GM08714 (cell line): ENCODE measurements around the gene CCDC38.
"Not testable (repeated sequence)": the region's sequence is repeated elsewhere in the genome, so short reads cannot be mapped to it uniquely, and the experiment has no call there.

Source experiments
- H3K4me3 ChIP-seq: fragments of 200-500 bp; sonication (Bioruptor generic); 2 replicates; pipeline ENCODE4 v1.5.1; 2014; ENCODE audit warnings: mild to moderate bottlenecking, low read length, inconsistent platforms
- ZNF274 ChIP-seq: IDR thresholded peaks from 2 replicates; pipeline ENCODE4 v1.6.1; 2012; ENCODE audit warnings: mild to moderate bottlenecking, low read depth, low read length

The CCDC38 gene

GRCh38 chr12:95851606-95852005, 90.8 kb downstream of the CCDC38 start:
- TF ChIP-seq ZNF274 = no peak
- H3K4me3 ChIP-seq = no peak overlapping the region

- H3K4me3 ChIP-seq = no peak overlapping the region
- no peak for TF ChIP-seq ZNF274
Observed at GRCh38 chr12:95848575-95849388, 93.6 kb downstream of the CCDC38 start.

- H3K4me3 ChIP-seq = not testable (repeated sequence)
Observed at GRCh38 chr12:95842426-95842825, 100.0 kb downstream of the CCDC38 start.

DNA sequence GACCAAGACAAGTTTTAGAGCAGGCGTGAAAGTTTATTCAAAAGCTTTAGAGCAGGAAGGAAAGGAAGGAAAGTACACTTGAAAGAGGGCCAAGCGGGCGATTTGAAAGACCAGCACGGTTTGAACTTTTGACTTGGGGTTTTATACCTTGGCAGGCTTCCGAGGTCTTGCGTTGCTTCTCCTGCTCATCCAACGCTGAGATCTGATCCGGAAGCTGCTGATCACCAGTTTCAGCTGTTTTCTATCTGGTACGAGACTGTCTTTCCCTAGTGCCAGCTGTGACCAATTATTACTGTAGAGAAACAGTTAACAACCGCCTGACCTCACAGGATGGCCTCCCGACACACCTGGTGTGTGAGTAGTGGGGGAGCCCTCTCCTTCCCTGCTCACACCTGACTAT, 104.3 kb downstream of the CCDC38 start:
- no peak for TF ChIP-seq ZNF274
- no peak overlapping the region for H3K4me3 ChIP-seq

- no peak overlapping the region for H3K4me3 ChIP-seq
- no peak for TF ChIP-seq ZNF274
Observed at GRCh38 chr12:95837240-95838038, 105.0 kb downstream of the CCDC38 start.

GRCh38 chr12:95836630-95837239, 105.7 kb downstream of the CCDC38 start:
- no peak for TF ChIP-seq ZNF274

GRCh38 chr12:95836185-95836609, 106.2 kb downstream of the CCDC38 start:
- TF ChIP-seq ZNF274 = no peak
- no peak overlapping the region for H3K4me3 ChIP-seq

More at GRCh38 chr12:95836630-95837239, 105.7 kb downstream of the CCDC38 start:
- no peak overlapping the region for H3K4me3 ChIP-seq

GRCh38 chr12:95834572-95834971, 107.8 kb downstream of the CCDC38 start:
- no peak for TF ChIP-seq ZNF274
- H3K4me3 ChIP-seq = no peak overlapping the region

GRCh38 chr12:95830335-95831089, 111.9 kb downstream of the CCDC38 start:
- no peak for TF ChIP-seq ZNF274
- H3K4me3 ChIP-seq = no peak overlapping the region

DNA sequence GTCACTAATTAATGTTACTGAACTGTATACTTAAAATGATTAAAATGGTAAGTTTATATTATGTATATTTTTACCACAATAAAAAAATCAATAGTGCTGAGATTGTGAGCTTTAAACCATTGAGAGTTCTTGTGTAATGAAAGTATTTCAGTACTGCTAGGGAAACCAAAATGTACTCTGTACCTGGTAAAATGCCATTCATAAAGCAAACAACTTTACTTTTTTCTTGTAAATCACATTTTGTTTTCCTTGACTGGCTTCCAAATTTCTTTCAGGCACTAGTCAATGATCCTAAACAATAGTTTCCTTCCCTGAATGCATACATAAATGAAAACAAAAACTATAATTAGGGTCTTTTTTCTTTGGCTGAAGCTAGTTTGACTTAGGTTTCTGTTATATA, 113.0 kb downstream of the CCDC38 start:
- TF ChIP-seq ZNF274 = no peak
- no peak overlapping the region for H3K4me3 ChIP-seq

GRCh38 chr12:95820096-95820703, 122.2 kb downstream of the CCDC38 start:
- no peak overlapping the region for H3K4me3 ChIP-seq
- TF ChIP-seq ZNF274 = no peak
